Choroid plexus epithelial cell (primary cell): Measurements from ENCODE around the gene STAM.
A peak's percentile ranks its signal among the peaks of the same experiment; 100 is the strongest.

ENCODE experiments used
- DNase-seq: peaks from one replicate; pipeline ENCODE4 v3.0.0-alpha.2; 2010; ENCODE audit warnings: low read depth
- H3K4me3 ChIP-seq: 2 replicates; pipeline ENCODE4 v1.5.1; 2011; ENCODE audit warnings: low read depth, mild to moderate bottlenecking, control low read depth, low read length, moderate library complexity
- TF ChIP-seq, protein P1 (sequence below): conservative IDR thresholded peaks from 2 replicates; pipeline ENCODE4 v1.5.1; 2011; ENCODE audit warnings: low read depth, mild to moderate bottlenecking, control low read depth, inconsistent platforms, low read length, moderate library complexity

STAM gene

DNA sequence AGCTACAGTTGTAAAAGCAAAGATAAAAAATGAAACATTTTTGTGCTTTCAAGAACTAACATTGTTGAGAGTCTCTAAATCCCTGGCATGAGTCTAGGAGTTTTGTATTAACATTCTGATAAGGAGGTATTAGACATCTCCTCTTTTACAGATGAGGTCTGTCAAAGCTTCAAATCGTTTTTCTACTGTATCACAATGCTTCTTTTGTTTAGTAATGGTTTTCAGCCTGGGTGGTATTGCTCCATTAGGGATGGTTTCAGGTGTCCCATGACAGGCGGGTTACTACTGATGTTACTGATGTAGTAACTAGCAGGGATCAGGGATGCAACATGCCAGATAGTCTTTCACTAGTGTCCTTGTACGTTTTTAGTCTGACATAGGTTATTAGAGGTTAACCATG is 27.4 kb downstream of the STAM start:
- H3K4me3 ChIP-seq, result no peak overlapping the region
- peak; percentile 41 for DNase-seq
- TF ChIP-seq, protein P1, sequence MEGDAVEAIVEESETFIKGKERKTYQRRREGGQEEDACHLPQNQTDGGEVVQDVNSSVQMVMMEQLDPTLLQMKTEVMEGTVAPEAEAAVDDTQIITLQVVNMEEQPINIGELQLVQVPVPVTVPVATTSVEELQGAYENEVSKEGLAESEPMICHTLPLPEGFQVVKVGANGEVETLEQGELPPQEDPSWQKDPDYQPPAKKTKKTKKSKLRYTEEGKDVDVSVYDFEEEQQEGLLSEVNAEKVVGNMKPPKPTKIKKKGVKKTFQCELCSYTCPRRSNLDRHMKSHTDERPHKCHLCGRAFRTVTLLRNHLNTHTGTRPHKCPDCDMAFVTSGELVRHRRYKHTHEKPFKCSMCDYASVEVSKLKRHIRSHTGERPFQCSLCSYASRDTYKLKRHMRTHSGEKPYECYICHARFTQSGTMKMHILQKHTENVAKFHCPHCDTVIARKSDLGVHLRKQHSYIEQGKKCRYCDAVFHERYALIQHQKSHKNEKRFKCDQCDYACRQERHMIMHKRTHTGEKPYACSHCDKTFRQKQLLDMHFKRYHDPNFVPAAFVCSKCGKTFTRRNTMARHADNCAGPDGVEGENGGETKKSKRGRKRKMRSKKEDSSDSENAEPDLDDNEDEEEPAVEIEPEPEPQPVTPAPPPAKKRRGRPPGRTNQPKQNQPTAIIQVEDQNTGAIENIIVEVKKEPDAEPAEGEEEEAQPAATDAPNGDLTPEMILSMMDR, result no peak

DNA sequence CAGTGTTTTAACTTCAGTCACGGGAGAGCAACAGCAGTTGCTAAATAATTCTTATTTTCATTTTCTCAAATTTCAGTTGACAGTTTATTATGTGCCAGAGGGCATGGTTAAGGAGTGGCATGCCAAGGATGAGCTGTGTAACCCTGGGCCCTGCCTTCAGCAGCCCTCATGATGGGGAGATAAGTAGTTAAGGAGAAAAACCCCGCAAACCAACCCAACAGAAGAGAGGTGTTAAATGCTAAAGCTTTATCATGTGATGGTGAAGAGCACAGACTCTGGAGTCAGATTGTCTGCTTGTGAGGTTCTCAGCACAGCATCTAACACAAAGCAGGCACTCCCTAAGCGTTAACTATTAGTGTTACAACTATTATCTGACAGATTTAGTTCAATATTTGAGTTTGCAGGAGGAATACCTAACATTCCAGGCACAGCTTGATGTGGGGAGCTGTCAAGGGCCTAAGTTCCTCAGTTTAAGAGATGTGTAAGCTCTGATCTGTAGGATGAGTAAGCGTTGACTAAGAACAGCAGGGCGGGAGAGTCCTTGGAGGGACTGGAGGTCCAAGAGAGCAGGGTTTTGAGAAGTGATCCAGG is 29.6 kb downstream of the STAM start:
- TF ChIP-seq, protein P1, result no peak
- H3K4me3 ChIP-seq, result no peak overlapping the region

DNA sequence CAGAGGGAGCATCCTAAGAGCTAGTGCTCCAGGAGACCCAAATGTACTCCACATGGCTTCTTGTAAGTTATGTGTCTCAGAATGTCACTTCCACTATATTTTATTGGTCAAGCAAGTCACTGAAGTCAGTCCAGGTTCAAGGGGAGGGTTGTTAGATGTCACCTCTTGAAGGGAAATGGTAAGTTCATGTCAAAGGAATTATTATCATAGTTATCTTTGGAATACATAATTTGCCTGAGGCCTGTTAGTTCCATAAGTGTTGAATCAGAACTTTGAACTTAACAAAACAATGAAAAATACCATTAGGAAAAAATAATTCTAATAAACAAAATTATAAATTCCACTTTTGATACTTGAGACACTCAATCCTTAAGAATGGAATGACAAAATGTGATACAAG is 30.6 kb downstream of the STAM start:
- DNase-seq, result no peak
- TF ChIP-seq, protein P1, result no peak
- no peak overlapping the region for H3K4me3 ChIP-seq

More for the DNA sequence above, 29.6 kb downstream of the STAM start:
- peak; percentile 98 for DNase-seq

DNA sequence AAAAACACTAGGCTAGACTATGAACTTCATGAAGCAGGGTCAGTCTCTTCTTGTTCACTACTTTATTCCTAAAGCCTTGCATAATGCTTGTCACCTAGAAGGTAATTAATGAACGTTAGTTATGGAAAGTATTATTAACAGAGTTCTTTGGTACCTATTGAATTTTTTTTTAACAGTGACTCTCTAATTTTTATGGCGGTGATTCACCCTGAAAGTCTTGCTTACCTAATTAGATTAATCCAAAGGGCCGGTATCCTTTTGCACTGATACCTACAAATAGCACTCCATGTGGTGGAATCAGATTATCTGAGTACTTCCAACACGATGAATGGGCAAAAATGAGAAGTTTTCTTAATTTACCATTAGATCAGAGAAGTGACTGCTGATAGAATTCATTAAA is 31.7 kb downstream of the STAM start:
- H3K4me3 ChIP-seq, result no peak overlapping the region
- TF ChIP-seq, protein P1, result no peak
- DNase-seq, result no peak

- no peak for DNase-seq
- TF ChIP-seq, protein P1, result no peak
- H3K4me3 ChIP-seq, result no peak overlapping the region
Observed at GRCh38 chr10:17676919-17677318, 33.0 kb downstream of the STAM start.

GRCh38 chr10:17682236-17682946 is 38.4 kb downstream of the STAM start:
- peak; percentile 59 for DNase-seq
- H3K4me3 ChIP-seq, result no peak overlapping the region
- TF ChIP-seq, protein P1, result no peak

DNA sequence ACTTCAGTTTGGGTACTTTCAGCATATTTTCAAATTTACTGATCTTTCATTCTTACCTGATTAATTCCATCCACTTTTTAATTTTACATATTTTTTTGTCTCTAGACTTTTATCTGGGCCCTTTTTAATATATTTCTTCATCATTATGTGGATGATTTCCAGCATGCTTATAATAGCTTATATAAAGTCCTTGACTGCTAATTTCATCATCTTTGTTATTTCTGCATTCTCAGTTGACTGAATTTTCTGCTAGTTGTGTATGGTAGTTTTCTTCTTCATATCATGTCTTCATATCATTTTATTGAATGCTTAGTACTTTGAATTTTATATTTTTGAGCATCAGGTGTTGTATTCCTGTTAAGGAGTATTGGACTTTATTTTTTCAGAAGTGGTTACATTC is 39.6 kb downstream of the STAM start:
- no peak for DNase-seq
- no peak overlapping the region for H3K4me3 ChIP-seq
- TF ChIP-seq, protein P1, result no peak
